H9 (cell line): ENCODE data around the gene CFAP299. TPM values are rescaled to one million over a fixed set of nuclear protein-coding genes. Genes with fewer than 3 reads are reported as not detected.

Experiments
- DNase-seq: peaks from one replicate; pipeline ENCODE4 v3.0.0-alpha.2; 2017
- H2AFZ ChIP-seq: one replicate; pipeline ENCODE4 v1.6.1; 2013; ENCODE audit warnings: mild to moderate bottlenecking, low read length, control low read depth, moderate library complexity
- H2AK5ac ChIP-seq: 2 replicates; pipeline ENCODE4 v1.6.1; 2013; ENCODE audit warnings: low read length, control low read depth, mixed read lengths; ENCODE audit not compliant: insufficient read length
- H2BK120ac ChIP-seq: one replicate; pipeline ENCODE4 v1.6.1; 2013; ENCODE audit warnings: low read depth, mild to moderate bottlenecking, low read length, control low read depth, inconsistent platforms; ENCODE audit not compliant: poor library complexity, severe bottlenecking
- H2BK12ac ChIP-seq: 2 replicates; pipeline ENCODE4 v1.6.1; 2013; ENCODE audit warnings: low read length, control low read depth, mixed read lengths, low read depth; ENCODE audit not compliant: insufficient read length
- H2BK15ac ChIP-seq: 2 replicates; pipeline ENCODE4 v1.6.1; 2013; ENCODE audit warnings: low read depth, low read length, control low read depth
- H2BK20ac ChIP-seq: one replicate; pipeline ENCODE4 v1.6.1; 2013; ENCODE audit warnings: low read depth, mild to moderate bottlenecking, low read length, control low read depth, inconsistent platforms; ENCODE audit not compliant: poor library complexity, severe bottlenecking
- H2BK5ac ChIP-seq: 2 replicates; pipeline ENCODE4 v1.6.1; 2013; ENCODE audit warnings: low read length, control low read depth, mixed read lengths; ENCODE audit not compliant: insufficient read length
- H3K14ac ChIP-seq: 2 replicates; pipeline ENCODE4 v1.6.1; 2013; ENCODE audit warnings: low read length, control low read depth; ENCODE audit not compliant: insufficient read depth
- H3K18ac ChIP-seq: 2 replicates; pipeline ENCODE4 v1.6.1; 2013; ENCODE audit warnings: low read depth, mild to moderate bottlenecking, mixed read lengths, low read length, control low read depth; ENCODE audit not compliant: insufficient read length
- H3K23ac ChIP-seq: 2 replicates; pipeline ENCODE4 v1.6.1; 2013; ENCODE audit warnings: low read length, control low read depth, mixed read lengths, low read depth; ENCODE audit not compliant: insufficient read length
- H3K23me2 ChIP-seq: 2 replicates; pipeline ENCODE4 v1.6.1; 2013; ENCODE audit warnings: low read depth, mild to moderate bottlenecking, mixed read lengths, low read length, control low read depth; ENCODE audit not compliant: insufficient read length, poor library complexity, severe bottlenecking
- H3K27ac ChIP-seq: 2 replicates; pipeline ENCODE4 v1.5.1; 2013; ENCODE audit warnings: low read length, control low read depth, mixed read lengths, low read depth; ENCODE audit not compliant: insufficient read length
- H3K27me3 ChIP-seq: 2 replicates; pipeline ENCODE4 v1.6.1; 2013; ENCODE audit warnings: low read length, control low read depth, inconsistent platforms; ENCODE audit not compliant: insufficient read depth
- H3K4ac ChIP-seq: 2 replicates; pipeline ENCODE4 v1.6.1; 2013; ENCODE audit warnings: low read depth, mild to moderate bottlenecking, control low read depth, inconsistent platforms, low read length, moderate library complexity
- H3K4me1 ChIP-seq: 2 replicates; pipeline ENCODE4 v1.6.1; 2013; ENCODE audit warnings: low read length, control low read depth, inconsistent platforms; ENCODE audit not compliant: insufficient read depth
- H3K4me2 ChIP-seq: 2 replicates; pipeline ENCODE4 v1.6.1; 2013; ENCODE audit warnings: low read length, control low read depth, mixed read lengths; ENCODE audit not compliant: insufficient read length, insufficient read depth
- H3K56ac ChIP-seq: 2 replicates; pipeline ENCODE4 v1.6.1; 2013; ENCODE audit warnings: low read depth, mild to moderate bottlenecking, mixed read lengths, low read length, control low read depth; ENCODE audit not compliant: insufficient read length
- H3K79me1 ChIP-seq: 2 replicates; pipeline ENCODE4 v1.6.1; 2013; ENCODE audit warnings: low read depth, mild to moderate bottlenecking, moderate library complexity, low read length, control low read depth, inconsistent platforms; ENCODE audit not compliant: insufficient read depth, poor library complexity, severe bottlenecking
- H3K79me2 ChIP-seq: 2 replicates; pipeline ENCODE4 v1.6.1; 2013; ENCODE audit warnings: low read length, control low read depth, inconsistent platforms; ENCODE audit not compliant: insufficient read depth
- H3K9ac ChIP-seq: 2 replicates; pipeline ENCODE4 v1.6.1; 2013; ENCODE audit warnings: low read length, control low read depth, mixed read lengths; ENCODE audit not compliant: insufficient read length; ENCODE audit errors: extremely low read depth
- H3K9me3 ChIP-seq: one replicate; pipeline ENCODE4 v1.6.1; 2013; ENCODE audit warnings: low read depth, low read length, inconsistent platforms; ENCODE audit not compliant: control insufficient read depth
- H3T11ph ChIP-seq: one replicate; pipeline ENCODE4 v1.6.1; 2013; ENCODE audit warnings: mild to moderate bottlenecking, low read length, control low read depth, inconsistent platforms
- H4K20me1 ChIP-seq: one replicate; pipeline ENCODE4 v1.6.1; 2013; ENCODE audit not compliant: control insufficient read depth, insufficient read length, insufficient read depth
- H4K5ac ChIP-seq: 2 replicates; pipeline ENCODE4 v1.6.1; 2013; ENCODE audit warnings: low read depth, mild to moderate bottlenecking, mixed read lengths, low read length, control low read depth; ENCODE audit not compliant: insufficient read length
- H4K8ac ChIP-seq: replicated peaks from 2 replicates; pipeline ENCODE4 v1.6.1; 2013; ENCODE audit warnings: low read length, control low read depth, mixed read lengths, low read depth; ENCODE audit not compliant: insufficient read length
- H4K91ac ChIP-seq: 2 replicates; pipeline ENCODE4 v1.6.1; 2013; ENCODE audit warnings: low read depth, mild to moderate bottlenecking, moderate library complexity, mixed read lengths, low read length, control low read depth; ENCODE audit not compliant: insufficient read length
- H3K27ac Mint-ChIP-seq, 3 experiments: 2 replicates in 2 of 3; 3 replicates in 1 of 3; pipeline ENCODE4 v1.8.0; 2020 to 2021; ENCODE audit warnings: mixed read lengths in 3 of 3, mild to moderate bottlenecking in 1 of 3, moderate library complexity in 1 of 3
- H3K27me3 Mint-ChIP-seq: 2 replicates; pipeline ENCODE4 v1.8.0; 2021; ENCODE audit warnings: low read depth, mild to moderate bottlenecking, moderate library complexity, mixed read lengths
- H3K36me3 Mint-ChIP-seq, 3 experiments: 2 replicates in 2 of 3; 3 replicates in 1 of 3; pipeline ENCODE4 v1.8.0; 2020 to 2021; ENCODE audit warnings: low read depth in 3 of 3, mixed read lengths in 3 of 3; ENCODE audit not compliant: insufficient read depth in 1 of 3
- H3K4me1 Mint-ChIP-seq, 2 experiments: 2 replicates each; pipeline ENCODE4 v1.8.0; 2020; ENCODE audit warnings: mixed read lengths in 2 of 2
- H3K4me3 Mint-ChIP-seq, 2 experiments: 2 replicates in 1 of 2; 3 replicates in 1 of 2; pipeline ENCODE4 v1.8.0; 2020 to 2021; ENCODE audit warnings: mild to moderate bottlenecking in 2 of 2, mixed read lengths in 2 of 2, moderate library complexity in 1 of 2
- H3K9me3 Mint-ChIP-seq, 2 experiments: 2 replicates in 1 of 2; 3 replicates in 1 of 2; pipeline ENCODE4 v1.8.0; 2020; ENCODE audit warnings: mild to moderate bottlenecking in 2 of 2, mixed read lengths in 2 of 2, moderate library complexity in 1 of 2
- CTCF ChIP-seq: fragments of 200-600 bp; sonication (generic); conservative IDR thresholded peaks from 3 replicates; pipeline ENCODE4 v1.8.0; 2021; ENCODE audit warnings: antibody characterized with exemption, mild to moderate bottlenecking
- WGBS: extraction: QIAGEN DNeasy Blood & Tissue Kit; methylation state at CpG from one replicate; pipeline ENCODE4 v1.1.7; 2013; ENCODE audit warnings: missing lambda C conversion rate, low lambda C conversion rate, mixed read lengths; ENCODE audit not compliant: insufficient read length; ENCODE audit errors: extremely low coverage; 5-methylcytosine and 5-hydroxymethylcytosine counted together
- total RNA-seq: library from RNA; stranded (reverse); gene quantifications from 2 replicates; pipeline ENCODE4 v1.2.1, GENCODE V29; 2021

CFAP299 gene
- total RNA-seq, 1 experiment from 2014 or later = not detected

- Histone ChIP-seq H4K5ac (no peak overlapping the region), H3K23me2 (no peaks in the 10 kb centered on the region), H3K79me2 (no peaks in the 10 kb centered on the region), H3K56ac (no peak overlapping the region), H3K4me1 (no peaks in the 10 kb centered on the region), H3K27ac (no peak overlapping the region), H4K20me1 (no peaks in the 10 kb centered on the region), H3K4ac (no peak overlapping the region), H3K23ac (no peak overlapping the region), H2AFZ (no peak overlapping the region), H4K91ac (no peak overlapping the region), H3K9me3 (no peaks in the 10 kb centered on the region), H4K8ac (no peak overlapping the region), H2BK12ac (no peak overlapping the region), H2BK15ac (no peak overlapping the region), H3T11ph (no peak overlapping the region), H3K14ac (no peak overlapping the region), H2BK20ac (no peak overlapping the region), H3K9ac (no peak overlapping the region), H2BK5ac (no peak overlapping the region), H3K27me3 (no peaks in the 10 kb centered on the region), H2BK120ac (no peak overlapping the region), H3K4me2 (no peak overlapping the region), H3K18ac (no peak overlapping the region), H3K79me1 (no peaks in the 10 kb centered on the region), H2AK5ac (no peak overlapping the region)
- Mint-ChIP-seq H3K36me3 (peaks cover 0 to 6% (median 5%) of the 10 kb centered on the region in 3 experiments; a peak in 3 of 7 replicates), H3K27me3 (no peaks in the 10 kb centered on the region), H3K9me3 (peaks cover 0 to 11% of the 10 kb centered on the region in 2 experiments; a peak in 3 of 5 replicates), H3K4me1 (peaks cover 5 to 10% of the 10 kb centered on the region in 2 experiments; a peak in 3 of 4 replicates), H3K27ac (no peak overlapping the region), H3K4me3 (no peak overlapping the region)
- WGBS = no CpG with 5 or more reads among the region's 2 CpGs
- TF ChIP-seq CTCF = no peak
- no peak for DNase-seq
These were observed 671.9 kb downstream of the CFAP299 start for GRCh38 chr4:81007417-81007816.

Other genes starting within 250 kb of the CFAP299 start
- gene PRDM8, start 138.2 kb upstream of the CFAP299 start, total RNA-seq = not detected in 2 replicates
- not detected in 2 replicates for gene FGF5, start 69.1 kb upstream of the CFAP299 start, total RNA-seq